Placental pericyte (primary cell): ENCODE measurements around the gene PTTG1IP. TPM values are rescaled to one million over a fixed set of nuclear protein-coding genes. Genes with fewer than 3 reads are reported as not detected.

Experiments used
- total RNA-seq: library from RNA; depleted of rRNA; stranded (reverse); fragments of >200 nt; gene quantifications from 2 replicates; pipeline ENCODE4 v1.2.3, GENCODE V29; 2012

PTTG1IP gene
- 321 and 328 TPM in 2 replicates for total RNA-seq

DNA sequence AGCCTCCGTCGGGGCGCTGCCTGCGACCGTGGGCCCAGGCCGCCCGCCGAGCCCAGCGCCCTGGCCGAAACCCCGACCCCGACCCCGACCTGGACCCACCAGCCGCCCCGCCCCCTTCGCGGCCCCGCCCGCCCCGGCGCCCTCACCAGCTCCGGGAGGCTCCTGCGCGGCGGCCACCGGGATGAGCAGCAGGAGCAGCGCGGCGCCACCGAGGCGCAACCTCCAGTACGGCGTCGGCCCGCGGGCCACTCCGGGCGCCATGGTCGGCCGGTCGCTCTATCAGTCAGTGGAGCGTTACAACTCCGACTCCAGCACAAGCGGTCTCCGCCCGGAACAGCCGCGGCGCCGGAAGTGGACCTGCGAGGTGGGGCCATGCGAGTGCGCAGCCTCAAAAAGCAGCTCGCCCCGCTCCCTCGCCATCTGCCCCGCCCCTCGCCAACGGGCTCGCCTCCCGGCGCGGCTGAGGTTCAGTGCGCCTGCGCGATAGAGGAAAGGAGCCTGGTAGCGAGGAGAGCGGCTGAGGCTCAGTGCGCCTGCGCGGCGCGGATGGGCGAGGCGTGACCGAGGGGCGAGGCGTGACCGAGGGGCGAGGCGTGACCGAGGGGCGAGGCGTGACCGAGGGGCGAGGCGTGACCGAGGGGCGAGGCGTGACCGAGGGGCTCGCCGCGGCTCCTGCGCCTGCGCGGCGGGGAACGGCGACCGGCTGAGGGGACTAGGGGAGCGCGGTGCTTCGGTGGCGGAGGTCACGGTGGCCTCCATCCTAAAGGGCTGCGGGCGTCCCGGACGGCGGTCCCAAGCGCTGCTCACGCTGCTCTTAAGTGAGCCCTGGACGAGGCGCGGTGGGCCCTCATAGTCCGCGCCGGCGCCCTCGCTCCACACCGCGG, at the start of gene PTTG1IP:
TSS of gene PTTG1IP (minus strand) at position 335 of the 884 bp plus-strand sequence. CDS start at position 261, 74 bp downstream.

GRCh38 chr21:44920694-44921604, 47.5 kb upstream of the PTTG1IP start, which contains the start of gene ITGB2:
Gene ITGB2 (minus strand): TSS chr21:44920899. CDS start chr21:44910782, 10,117 bp downstream.

GRCh38 chr21:44817914-44818639, 55.4 kb downstream of the PTTG1IP start, which contains the start of gene SUMO3:
Gene SUMO3 (minus strand): TSS chr21:44818062. CDS start chr21:44817968, 94 bp downstream.

GRCh38 chr21:44801468-44802395, 71.8 kb downstream of the PTTG1IP start, which contains the start of gene UBE2G2:
Gene UBE2G2 (minus strand): TSS chr21:44801820. CDS start chr21:44801748, 72 bp downstream.

Other genes starting within 250 kb of the PTTG1IP start
- not detected in 2 replicates for gene KRTAP10-9, start 246.6 kb downstream of the PTTG1IP start, total RNA-seq
- not detected in 2 replicates for gene KRTAP10-10, start 236.3 kb downstream of the PTTG1IP start, total RNA-seq
- not detected in 2 replicates for gene KRTAP10-11, start 227.3 kb downstream of the PTTG1IP start, total RNA-seq
- gene KRTAP12-4, start 219.0 kb downstream of the PTTG1IP start, total RNA-seq, result not detected in 2 replicates
- gene KRTAP12-3, start 215.8 kb downstream of the PTTG1IP start, total RNA-seq, result not detected in 2 replicates
- not detected in 2 replicates for gene KRTAP12-2, start 206.8 kb downstream of the PTTG1IP start, total RNA-seq
- gene KRTAP12-1, start 191.5 kb downstream of the PTTG1IP start, total RNA-seq, result not detected in 2 replicates
- gene KRTAP10-12, start 176.5 kb downstream of the PTTG1IP start, total RNA-seq, result not detected in 2 replicates
- not detected in 2 replicates for gene TSPEAR, start 162.1 kb downstream of the PTTG1IP start, total RNA-seq
- 83.2 and 95.3 TPM in 2 replicates for gene UBE2G2, start 71.9 kb downstream of the PTTG1IP start, total RNA-seq
- 65.9 and 105 TPM in 2 replicates for gene SUMO3, start 55.6 kb downstream of the PTTG1IP start, total RNA-seq
- 0.14 TPM in 1 of 2 replicates, not detected in the other for gene ITGB2, start 47.2 kb upstream of the PTTG1IP start, total RNA-seq
- 18.8 and 24.3 TPM in 2 replicates for gene SLX9, start 66.3 kb upstream of the PTTG1IP start, total RNA-seq
- 32.1 and 42.7 TPM in 2 replicates for gene ADARB1, start 200.9 kb upstream of the PTTG1IP start, total RNA-seq